Colonic mucosa (tissue), 4 donors: Measurements from ENCODE around the gene NCOA6. TPM values are rescaled to one million over a fixed set of nuclear protein-coding genes. Genes with fewer than 3 reads are reported as not detected.

Experiments used
- DNase-seq: peaks from one replicate; pipeline ENCODE4 v3.0.0-alpha.2; 2020
- H3K27ac ChIP-seq: fragments of 200-600 bp; one replicate; pipeline ENCODE4 v1.8.0; 2021
- H3K27me3 ChIP-seq: fragments of 200-600 bp; one replicate; pipeline ENCODE4 v1.8.0; 2021
- H3K36me3 ChIP-seq: fragments of 200-600 bp; one replicate; pipeline ENCODE4 v1.8.0; 2021
- H3K4me1 ChIP-seq: fragments of 200-600 bp; one replicate; pipeline ENCODE4 v1.8.0; 2021; ENCODE audit warnings: mild to moderate bottlenecking
- H3K4me3 ChIP-seq: fragments of 200-600 bp; one replicate; pipeline ENCODE4 v1.8.0; 2021
- H3K9ac ChIP-seq, 2 donors: one replicate each; pipeline ENCODE4 v1.7.0; 2013; ENCODE audit warnings: control low read depth in 2 of 2, low read depth in 2 of 2, low read length in 2 of 2
- H3K9me3 ChIP-seq: fragments of 200-600 bp; one replicate; pipeline ENCODE4 v1.8.0; 2021
- CTCF ChIP-seq: fragments of 200-600 bp; IDR thresholded peaks from one replicate; pipeline ENCODE4 v1.8.0; 2022; ENCODE audit warnings: antibody characterized with exemption, mild to moderate bottlenecking
- intact Hi-C: fragments of 100-400 bp; cut with DNase I; formaldehyde crosslinking; loops from one replicate; pipeline ENCODE4 v1.14.1; 2022
- total RNA-seq, 2 donors: library from RNA; stranded (reverse); fragmentation: NEBNext Ultra II Directional in 1 of 2; extraction: Animal tissue kit (Norgen Biotek cat#: 25700) in 1 of 2; gene quantifications; one replicate each; pipeline ENCODE4 v1.2.1, GENCODE V29; 2021
- donor health status: healthy.
- donor health status: DM: no; HTN: no; CAD: no.
- donor health status: DM: no; HTN: no; CAD: no.

NCOA6 gene
- total RNA-seq, 2 donors from 2014 or later, result 28.9 to 40.2 TPM

- peak overlapping the region; percentile 75 for H3K9ac ChIP-seq
These were observed 115.5 kb downstream of the NCOA6 start for GRCh38 chr20:34709831-34710567.

GRCh38 chr20:34709044-34709830 is 116.2 kb downstream of the NCOA6 start:
- H3K27me3 ChIP-seq, result no peaks in the 10 kb centered on the region
- H3K4me1 ChIP-seq, result peaks cover 6% of the 10 kb centered on the region
- no peaks in the 10 kb centered on the region for H3K36me3 ChIP-seq
- intact Hi-C loops, result loop anchor here (5.0 kb wide), 1 partner anchor 127 kb away; no protein-coding TSS in a partner anchor
- peak overlapping the region; percentile 61 for H3K27ac ChIP-seq
- peak overlapping the region; percentile 51 for H3K4me3 ChIP-seq
- TF ChIP-seq CTCF, result no peak
- peak; percentile 92 for DNase-seq
- no peaks in the 10 kb centered on the region for H3K9me3 ChIP-seq
- peak overlapping the region; percentile 75 for H3K9ac ChIP-seq

More at GRCh38 chr20:34709831-34710567, 115.5 kb downstream of the NCOA6 start:
- Histone ChIP-seq H3K9me3 (no peaks in the 10 kb centered on the region), H3K27me3 (no peaks in the 10 kb centered on the region), H3K36me3 (no peaks in the 10 kb centered on the region), H3K4me3 (peak overlapping the region; percentile 51), H3K4me1 (peaks cover 6% of the 10 kb centered on the region), H3K27ac (peak overlapping the region; percentile 61)
- DNase-seq, result peak; percentile 77
- intact Hi-C loops, result loop anchor here (5.0 to 10.0 kb wide), 2 partner anchors 55 to 128 kb away; no protein-coding TSS in a partner anchor
- no peak for TF ChIP-seq CTCF

GRCh38 chr20:34708621-34709043 is 116.8 kb downstream of the NCOA6 start:
- Histone ChIP-seq H3K9ac (peak overlapping the region; percentile 75), H3K27me3 (no peaks in the 10 kb centered on the region), H3K9me3 (no peaks in the 10 kb centered on the region), H3K4me3 (peak overlapping the region; percentile 51), H3K27ac (peak overlapping the region; percentile 61), H3K36me3 (no peaks in the 10 kb centered on the region), H3K4me1 (peaks cover 6% of the 10 kb centered on the region)
- DNase-seq, result peak; percentile 77
- intact Hi-C loops, result loop anchor here (5.0 kb wide), 1 partner anchor 126 kb away; no protein-coding TSS in a partner anchor
- peak; percentile 51 for TF ChIP-seq CTCF

- no peak for DNase-seq
- Histone ChIP-seq H3K4me3 (no peak overlapping the region), H3K36me3 (no peaks in the 10 kb centered on the region), H3K9me3 (no peaks in the 10 kb centered on the region), H3K9ac (peak overlapping the region; percentile 3 to 98), H3K27ac (no peak overlapping the region), H3K4me1 (peaks cover 6% of the 10 kb centered on the region), H3K27me3 (no peaks in the 10 kb centered on the region)
- intact Hi-C loops, result loop anchor here (5.0 kb wide), 1 partner anchor 125 kb away; no protein-coding TSS in a partner anchor
- no peak for TF ChIP-seq CTCF
These were observed 118.3 kb downstream of the NCOA6 start for GRCh38 chr20:34706912-34707784.
